Activated T-cell treated with anti-CD3 and anti-CD28 coated beads, Interleukin-2, amount 50 U/mL, for 72 hours (primary cell): ENCODE data around the gene XK. TPM values are rescaled to one million over a fixed set of nuclear protein-coding genes. Genes with fewer than 3 reads are reported as not detected.
"Not testable (repeated sequence)": the region's sequence is repeated elsewhere in the genome, so short reads cannot be mapped to it uniquely, and the experiment has no call there.

Source experiments
- ATAC-seq, 2 donors: fragments of 150-1000 bp; cut with Tn5 transposase; replicated peaks in 1 of 2; 2 replicates each; pipeline ENCODE4 v1.10.0; 2021; ENCODE audit warnings: moderate library complexity in 2 of 2, mild to moderate bottlenecking in 1 of 2
- DNase-seq, 2 donors: peaks; one replicate each; pipeline ENCODE4 v3.0.0; 2021 to 2022; ENCODE audit warnings: mixed read lengths in 1 of 2
- H3K27ac Mint-ChIP-seq: one replicate; pipeline ENCODE4 v1.8.0; 2022; ENCODE audit warnings: mild to moderate bottlenecking, moderate library complexity, mixed read lengths
- H3K27me3 Mint-ChIP-seq: one replicate; pipeline ENCODE4 v1.8.0; 2022; ENCODE audit warnings: low read depth, mixed read lengths
- H3K36me3 Mint-ChIP-seq, 2 donors: one replicate each; pipeline ENCODE4 v1.8.0; 2022; ENCODE audit warnings: mixed read lengths in 2 of 2, mild to moderate bottlenecking in 1 of 2; ENCODE audit not compliant: insufficient read depth in 2 of 2
- H3K4me1 Mint-ChIP-seq: one replicate; pipeline ENCODE4 v1.8.0; 2022; ENCODE audit warnings: low read depth, mixed read lengths
- H3K4me3 Mint-ChIP-seq, 2 donors: one replicate each; pipeline ENCODE4 v1.8.0; 2022; ENCODE audit warnings: mild to moderate bottlenecking in 2 of 2, mixed read lengths in 2 of 2, moderate library complexity in 2 of 2
- H3K9me3 Mint-ChIP-seq, 2 donors: one replicate each; pipeline ENCODE4 v1.8.0; 2022; ENCODE audit warnings: mixed read lengths in 2 of 2
- total RNA-seq, 2 donors: library from RNA; stranded (reverse); gene quantifications; one replicate each; pipeline ENCODE4 v1.2.3, GENCODE V29; 2022

Gene XK
- total RNA-seq: not detected

- H3K27ac Mint-ChIP-seq: no peak within 1 kb of the TSS
Measured at GRCh38 chrX:37685381-37686359, at the start of gene XK. Gene XK (plus strand): TSS chrX:37685791. CDS start chrX:37685962, 171 bp downstream.

GRCh38 chrX:37638047-37638446 is 47.5 kb upstream of the XK start:
- Mint-ChIP-seq H3K27me3 (peaks cover 6% of the 10 kb centered on the region), H3K36me3 (no peaks in the 10 kb centered on the region), H3K4me3 (no peak overlapping the region), H3K27ac (no peak overlapping the region), H3K4me1 (no peaks in the 10 kb centered on the region), H3K9me3 (no peaks in the 10 kb centered on the region)
- no peak for DNase-seq
- ATAC-seq: no peak

More at GRCh38 chrX:37685381-37686359, at the start of gene XK:
- peak; percentile 47 to 50 for DNase-seq
- Mint-ChIP-seq H3K27me3 (peaks cover 10% of the 10 kb centered on the region), H3K9me3 (no peaks in the 10 kb centered on the region), H3K4me1 (no peaks in the 10 kb centered on the region), H3K4me3 (peak within 1 kb of the TSS; percentile 63 to 75), H3K36me3 (no peaks in the 10 kb centered on the region)
- peak; percentile 88 to 92 for ATAC-seq

GRCh38 chrX:37640142-37640541 is 45.4 kb upstream of the XK start:
- no peak for DNase-seq
- no peak overlapping the region for H3K27ac Mint-ChIP-seq
- no peaks in the 10 kb centered on the region for H3K36me3 Mint-ChIP-seq
- H3K4me1 Mint-ChIP-seq: no peaks in the 10 kb centered on the region
- H3K9me3 Mint-ChIP-seq: no peaks in the 10 kb centered on the region
- no peak overlapping the region for H3K4me3 Mint-ChIP-seq
- ATAC-seq: no peak
- peaks cover 6% of the 10 kb centered on the region for H3K27me3 Mint-ChIP-seq

GRCh38 chrX:37641859-37642258 is 43.7 kb upstream of the XK start:
- no peaks in the 10 kb centered on the region for H3K4me1 Mint-ChIP-seq
- no peak overlapping the region for H3K4me3 Mint-ChIP-seq
- no peaks in the 10 kb centered on the region for H3K9me3 Mint-ChIP-seq
- H3K36me3 Mint-ChIP-seq: no peaks in the 10 kb centered on the region
- no peak for ATAC-seq
- DNase-seq: no peak
- H3K27me3 Mint-ChIP-seq: peaks cover 6% of the 10 kb centered on the region
- H3K27ac Mint-ChIP-seq: no peak overlapping the region

- no peak for ATAC-seq
- Mint-ChIP-seq H3K27me3 (peaks cover 6% of the 10 kb centered on the region), H3K36me3 (no peaks in the 10 kb centered on the region), H3K4me3 (no peak overlapping the region), H3K27ac (no peak overlapping the region), H3K4me1 (no peaks in the 10 kb centered on the region), H3K9me3 (peaks cover 0 to 2% of the 10 kb centered on the region in 2 donors)
- DNase-seq: no peak
Measured at GRCh38 chrX:37644381-37645305, 40.9 kb upstream of the XK start.

- no peaks in the 10 kb centered on the region for H3K36me3 Mint-ChIP-seq
- no peak for DNase-seq
- no peaks in the 10 kb centered on the region for H3K4me1 Mint-ChIP-seq
- peaks cover 6% of the 10 kb centered on the region for H3K27me3 Mint-ChIP-seq
- no peak for ATAC-seq
- no peak overlapping the region for H3K27ac Mint-ChIP-seq
- H3K9me3 Mint-ChIP-seq: peaks cover 0 to 2% of the 10 kb centered on the region in 2 donors
- H3K4me3 Mint-ChIP-seq: no peak overlapping the region
Measured at GRCh38 chrX:37646254-37646653, 39.3 kb upstream of the XK start.

GRCh38 chrX:37650879-37651278 is 34.7 kb upstream of the XK start:
- H3K4me3 Mint-ChIP-seq, ATAC-seq, H3K4me1 Mint-ChIP-seq, H3K27ac Mint-ChIP-seq, H3K9me3 Mint-ChIP-seq, H3K36me3 Mint-ChIP-seq, DNase-seq: not testable (repeated sequence)
- peaks cover 21% of the 10 kb centered on the region for H3K27me3 Mint-ChIP-seq

- DNase-seq (no peak), ATAC-seq (no peak)
- Mint-ChIP-seq H3K27me3 (peaks cover 28% of the 10 kb centered on the region), H3K4me1 (no peaks in the 10 kb centered on the region), H3K36me3 (no peaks in the 10 kb centered on the region), H3K27ac (no peak overlapping the region), H3K4me3 (no peak overlapping the region), H3K9me3 (peaks cover 0 to 2% of the 10 kb centered on the region in 2 donors)
Measured at GRCh38 chrX:37651921-37652452, 33.6 kb upstream of the XK start.

- DNase-seq (no peak), ATAC-seq (no peak)
- no peak overlapping the region for H3K4me3 Mint-ChIP-seq
- H3K4me1 Mint-ChIP-seq: no peaks in the 10 kb centered on the region
- H3K27ac Mint-ChIP-seq: no peak overlapping the region
- H3K36me3 Mint-ChIP-seq: no peaks in the 10 kb centered on the region
- H3K9me3 Mint-ChIP-seq: peaks cover 0 to 2% of the 10 kb centered on the region in 2 donors
- H3K27me3 Mint-ChIP-seq: peaks cover 29% of the 10 kb centered on the region
Measured at GRCh38 chrX:37652589-37653231, 32.9 kb upstream of the XK start.

- DNase-seq (no peak), ATAC-seq (no peak)
- Mint-ChIP-seq H3K27ac (no peak overlapping the region), H3K27me3 (peaks cover 27% of the 10 kb centered on the region), H3K36me3 (no peaks in the 10 kb centered on the region), H3K4me3 (no peak overlapping the region), H3K9me3 (peaks cover 0 to 2% of the 10 kb centered on the region in 2 donors), H3K4me1 (no peaks in the 10 kb centered on the region)
Measured at GRCh38 chrX:37653397-37654085, 32.0 kb upstream of the XK start.

GRCh38 chrX:37658343-37659030 is 27.1 kb upstream of the XK start:
- H3K9me3 Mint-ChIP-seq: no peaks in the 10 kb centered on the region
- DNase-seq: no peak
- H3K4me3 Mint-ChIP-seq: no peak overlapping the region
- peaks cover 23% of the 10 kb centered on the region for H3K27me3 Mint-ChIP-seq
- no peak overlapping the region for H3K27ac Mint-ChIP-seq
- H3K36me3 Mint-ChIP-seq: no peaks in the 10 kb centered on the region
- ATAC-seq: no peak
- no peaks in the 10 kb centered on the region for H3K4me1 Mint-ChIP-seq

GRCh38 chrX:37659047-37659446 is 26.5 kb upstream of the XK start:
- no peaks in the 10 kb centered on the region for H3K36me3 Mint-ChIP-seq
- DNase-seq: no peak
- no peaks in the 10 kb centered on the region for H3K4me1 Mint-ChIP-seq
- H3K27me3 Mint-ChIP-seq: peaks cover 23% of the 10 kb centered on the region
- H3K4me3 Mint-ChIP-seq: no peak overlapping the region
- ATAC-seq: no peak
- H3K27ac Mint-ChIP-seq: no peak overlapping the region
- H3K9me3 Mint-ChIP-seq: no peaks in the 10 kb centered on the region
